K562 (cell line): Measurements from ENCODE around the gene FCRL6. TPM values are rescaled to one million over a fixed set of nuclear protein-coding genes. Genes with fewer than 3 reads are reported as not detected.

Source experiments
- ATAC-seq: fragments of 200-7000 bp; cut with Tn5 transposase; 3 replicates; pipeline ENCODE4 v1.9.1; 2020; ENCODE audit warnings: moderate library complexity
- BruUV-seq: library from RNA; stranded (reverse); fragments of 400-500 nt; replicated peaks from 2 replicates; lab custom pipeline; 2021; lab: Mats Ljungman, UMichigan
- CTCF ChIA-PET: fragments of 300-600 bp; formaldehyde crosslinking; extraction: SDS; loops from one replicate; lab custom pipeline; 2021; ENCODE audit warnings: low intra/inter-chr PET ratio; lab: Yijun Ruan, JAX
- POLR2A ChIA-PET: fragments of 300-600, 350-650 bp; sonication (Branson Sonifier 250); formaldehyde crosslinking; extraction: SDS; loops from one replicate; lab custom pipeline; 2021; ENCODE audit warnings: antibody characterized with exemption, inconsistent platforms; lab: Yijun Ruan, JAX
- DNase-seq, 4 experiments: peaks; one replicate each; pipeline versions ENCODE4 v3.0.0 to v3.0.0-alpha.2; 2011 to 2018; ENCODE audit warnings: low spot score in 3 of 4, mixed read lengths in 3 of 4; ENCODE audit errors: extremely low read depth in 1 of 4
- FAIRE-seq: peaks from 2 replicates; lab custom pipeline; 2011; peaks lifted over from hg19 to GRCh38; lab: Jason Lieb, UNC
- H2AFZ ChIP-seq: 2 replicates; pipeline ENCODE4 v1.6.0; 2011; ENCODE audit warnings: low read depth, low read length, control low read depth, inconsistent platforms
- H3K27ac ChIP-seq: fragments of 200-600 bp; 3 replicates; pipeline ENCODE4 v1.8.0; 2011; ENCODE audit warnings: low read depth, mild to moderate bottlenecking, control low read depth, inconsistent platforms, low read length, moderate library complexity, mixed read lengths; ENCODE audit errors: extremely low read depth
- H3K27me3 ChIP-seq, 2 experiments: fragments of 300-600 bp in 1 of 2; 2 replicates in 1 of 2; 3 replicates in 1 of 2; pipeline versions ENCODE4 v1.6.0 to v1.8.0; 2011; ENCODE audit warnings: inconsistent platforms in 2 of 2, low read length in 2 of 2, mild to moderate bottlenecking in 1 of 2, mixed read lengths in 1 of 2, moderate library complexity in 1 of 2; ENCODE audit not compliant: control insufficient read depth in 2 of 2, insufficient read depth in 2 of 2
- H3K36me3 ChIP-seq: fragments of 300-600 bp; 3 replicates; pipeline ENCODE4 v1.8.0; 2011; ENCODE audit warnings: mild to moderate bottlenecking, low read length, inconsistent platforms; ENCODE audit not compliant: control insufficient read depth, insufficient read depth
- H3K4me1 ChIP-seq, 2 experiments: fragments of 200-600 bp in 1 of 2; replicated peaks in 1 of 2; 2 replicates in 1 of 2; 3 replicates in 1 of 2; pipeline versions ENCODE4 v1.5.1 to v1.8.0; 2011; ENCODE audit warnings: inconsistent platforms in 2 of 2, low read length in 2 of 2, mild to moderate bottlenecking in 1 of 2, mixed read lengths in 1 of 2, moderate library complexity in 1 of 2; ENCODE audit not compliant: control insufficient read depth in 2 of 2, insufficient read depth in 2 of 2
- H3K4me2 ChIP-seq: 2 replicates; pipeline ENCODE4 v1.6.1; 2011; ENCODE audit warnings: low read length, control low read depth, inconsistent platforms, mixed read lengths; ENCODE audit not compliant: insufficient read depth
- H3K4me3 ChIP-seq: fragments of 200-600 bp; sonication (generic), shearing (Covaris generic); 2 replicates; pipeline ENCODE4 v1.5.1; 2016; ENCODE audit warnings: control low read depth, inconsistent platforms
- H3K79me2 ChIP-seq: fragments of 200-600 bp; 3 replicates; pipeline ENCODE4 v1.8.0; 2011; ENCODE audit warnings: low read length, inconsistent platforms; ENCODE audit not compliant: control insufficient read depth, insufficient read depth
- H3K9ac ChIP-seq, 2 experiments: 2 replicates each; pipeline versions ENCODE4 v1.6.0 to v1.6.1; 2011; ENCODE audit warnings: low read depth in 2 of 2, low read length in 2 of 2, control low read depth in 1 of 2, inconsistent platforms in 1 of 2, mild to moderate bottlenecking in 1 of 2, mixed read lengths in 1 of 2; ENCODE audit not compliant: insufficient read depth in 1 of 2
- H3K9me1 ChIP-seq: one replicate; pipeline ENCODE4 v1.6.0; 2011; ENCODE audit warnings: inconsistent platforms, mild to moderate bottlenecking, low read length, moderate library complexity; ENCODE audit not compliant: control insufficient read depth, insufficient read depth
- H3K9me3 ChIP-seq: replicated peaks from 2 replicates; pipeline ENCODE4 v1.5.1; 2011; ENCODE audit warnings: low read depth, low read length, inconsistent platforms; ENCODE audit not compliant: control insufficient read depth, insufficient read depth
- H4K20me1 ChIP-seq: replicated peaks from 2 replicates; pipeline ENCODE4 v1.6.1; 2011; ENCODE audit warnings: low read length, inconsistent platforms, mixed read lengths; ENCODE audit not compliant: control insufficient read depth, insufficient read depth
- CEBPB ChIP-seq: fragments of 450-650 bp; IDR thresholded peaks from 2 replicates; pipeline ENCODE4 v1.6.1; 2016; ENCODE audit warnings: missing genetic modification characterization, missing compliant biosample characterization
- FOSL1 ChIP-seq: fragments of 200-800 bp; sonication (Bioruptor generic); conservative IDR thresholded peaks from 2 replicates; pipeline ENCODE4 v1.6.1; 2016; ENCODE audit warnings: missing genetic modification characterization, missing compliant biosample characterization
- GTF2A2 ChIP-seq: IDR thresholded peaks from 2 replicates; pipeline ENCODE4 v1.6.1; 2016; ENCODE audit warnings: mild to moderate bottlenecking, missing genetic modification characterization, missing compliant biosample characterization
- IFI16 ChIP-seq: fragments of 250-450 bp; sonication (Bioruptor Pico); IDR thresholded peaks from 2 replicates; pipeline ENCODE4 v2.1.2; 2022; ENCODE audit warnings: mild to moderate bottlenecking, inconsistent platforms
- WGBS: fragments of 100-300 bp; shearing (Covaris generic); methylation state at CpG from one replicate; pipeline ENCODE4 v1.1.6; 2016; ENCODE audit warnings: low coverage, mixed read lengths; ENCODE audit not compliant: insufficient coverage; ENCODE audit errors: missing lambda C conversion rate; 5-methylcytosine and 5-hydroxymethylcytosine counted together
- in situ Hi-C: fragments of 300-500 bp; cut with MboI; formaldehyde crosslinking; loops from 4 replicates; pipeline ENCODE4 v1.15.0; 2018; ENCODE audit warnings: inconsistent platforms, mixed read lengths
- intact Hi-C: fragments of 100-400 bp; cut with micrococcal nuclease; formaldehyde crosslinking; loops from 2 replicates; pipeline ENCODE4 v1.14.2; 2022
- polyA plus RNA-seq, 8 experiments: library from polyadenylated mRNA; depleted of rRNA in 4 of 8; stranded (reverse) in 5 of 8; unstranded in 3 of 8; fragments of >200 nt; fragmentation: Nextera tagmentation in 2 of 8; fragmentation: Illumina TruSeq in 1 of 8; extraction: Ambion mirVana in 2 of 8; extraction: Trizol in 1 of 8; gene quantifications; 2 replicates each; pipeline versions ENCODE4 v1.2.1 to v1.2.3, GENCODE V29; 2011 to 2014; ENCODE audit warnings: inconsistent platforms in 1 of 8, missing spikeins in 1 of 8
- total RNA-seq, 7 experiments: library from RNA; depleted of rRNA in 6 of 7; stranded (reverse); fragments of >200 nt in 6 of 7; fragmentation: Illumina TruSeq in 2 of 7; extraction: Trizol in 2 of 7; gene quantifications; 2 replicates each; pipeline versions ENCODE4 v1.2.1 to v1.2.3, GENCODE V29; 2011 to 2021; ENCODE audit warnings: low replicate concordance in 1 of 7

The FCRL6 gene
- total and polyA plus RNA-seq, 9 of the 15 experiments (the other 6 are each of a cell fraction or from before 2014, with no cell fraction given) = not detected

DNA sequence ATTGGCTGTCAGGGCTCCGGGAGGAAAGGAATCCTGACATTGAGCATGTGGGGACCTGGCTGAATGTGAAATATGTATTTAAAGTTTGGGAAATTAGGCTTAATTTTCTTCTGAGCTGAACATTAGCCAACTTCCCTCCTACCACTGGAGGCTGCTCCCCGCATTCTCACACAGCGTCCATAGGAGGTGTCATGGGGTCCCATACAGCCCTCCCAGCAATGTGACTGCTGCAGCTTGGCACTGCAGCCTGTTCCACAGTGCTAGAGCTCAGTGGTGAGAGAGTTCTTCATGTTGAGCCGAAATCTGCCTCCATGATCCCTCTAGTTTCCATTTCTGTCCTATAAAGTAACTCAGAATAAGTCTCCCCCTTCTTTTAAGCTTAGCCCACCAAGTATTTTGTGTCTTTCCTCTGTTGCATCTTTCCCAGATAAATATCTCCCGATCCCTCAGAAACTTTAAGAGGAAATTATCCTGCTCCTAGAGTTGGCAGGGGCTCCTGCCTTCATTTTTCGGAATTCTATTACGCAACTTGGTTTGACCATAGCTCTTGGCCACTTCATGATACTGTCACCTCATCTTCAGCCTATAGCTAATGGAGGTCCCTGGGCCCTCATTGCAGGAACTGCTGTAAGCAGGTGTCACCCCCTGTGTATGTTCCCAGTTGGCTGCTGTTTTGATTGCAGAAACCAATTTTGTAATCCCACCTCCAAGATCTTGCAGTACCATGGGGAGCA, 2.0 kb downstream of the FCRL6 start (continued):
- no peak for TF ChIP-seq GTF2A2 (tag)
- 0 out of 2 replicates have a peak, but pooled peaks have one; percentile 31 for TF ChIP-seq CEBPB (tag)

DNA sequence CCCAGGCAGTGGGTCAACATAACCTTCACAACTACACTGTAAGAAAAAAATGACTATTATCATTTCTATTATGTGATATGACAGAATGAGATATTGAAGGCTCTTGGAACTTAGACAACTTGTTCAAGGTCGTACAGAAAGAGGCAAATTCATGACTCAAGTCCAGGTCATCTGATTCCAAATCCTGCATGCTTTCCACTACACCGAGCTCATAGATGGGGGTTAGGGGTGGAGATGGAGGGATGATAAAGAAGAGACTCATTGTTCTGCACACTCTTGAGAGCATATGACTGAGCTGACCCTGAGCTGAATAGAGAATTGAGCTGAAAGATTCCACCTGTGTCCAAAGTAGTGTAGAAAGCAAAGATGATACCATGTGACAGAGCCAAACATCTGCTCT, 2.8 kb downstream of the FCRL6 start:
- Histone ChIP-seq H3K79me2 (no peaks in the 10 kb centered on the region), H3K9me3 (no peaks in the 10 kb centered on the region), H3K4me3 (no peak overlapping the region), H3K9me1 (no peaks in the 10 kb centered on the region), H3K4me2 (no peak overlapping the region), H3K27ac (no peak overlapping the region), H3K9ac (no peak overlapping the region), H3K36me3 (no peaks in the 10 kb centered on the region), H3K4me1 (no peaks in the 10 kb centered on the region), H3K27me3 (peaks cover 26 to 39% of the 10 kb centered on the region in 2 experiments), H2AFZ (no peak overlapping the region), H4K20me1 (no peaks in the 10 kb centered on the region; the same call in 1 of the 2 replicates)
- in situ Hi-C loops (no loop called here), intact Hi-C loops (no loop called here)
- TF ChIP-seq FOSL1 (tag) (peak; percentile 69), IFI16 (CRISPR knock-in tag) (no peak)
- ATAC-seq (no peak), DNase-seq (no peak), FAIRE-seq (no peak)
- no TSS peak for BruUV-seq
- WGBS = 0% methylated on average over 2 of the region's 2 CpGs
- POLR2A ChIA-PET = no interaction called here
- CTCF ChIA-PET = no interaction called here
